Panc1 (cell line): ENCODE measurements around the gene DGKD. TPM values are rescaled to one million over a fixed set of nuclear protein-coding genes. Genes with fewer than 3 reads are reported as not detected.

Experiments used
- ATAC-seq: fragments of 200-7000 bp; cut with Tn5 transposase; 2 replicates; pipeline ENCODE4 v1.9.1; 2020; ENCODE audit warnings: mild to moderate bottlenecking, moderate library complexity
- BruUV-seq: library from RNA; stranded (reverse); fragments of 400-500 nt; replicated peaks from 2 replicates; lab custom pipeline; 2021; lab: Mats Ljungman, UMichigan
- CTCF ChIA-PET: fragments of 300-600 bp; sonication (Branson Sonifier 250); formaldehyde crosslinking; loops from one replicate; lab custom pipeline; 2022; ENCODE audit warnings: antibody characterized with exemption; lab: Charles Lee
- POLR2A ChIA-PET: fragments of 300-600 bp; sonication (Branson Sonifier 250); formaldehyde crosslinking; loops from one replicate; lab custom pipeline; 2022; ENCODE audit warnings: antibody characterized with exemption; lab: Charles Lee
- DNase-seq: peaks from one replicate; pipeline ENCODE4 v3.0.0-alpha.2; 2010; ENCODE audit warnings: low read depth, low spot score
- H3K27ac ChIP-seq: 2 replicates; pipeline ENCODE4 v1.5.1; 2011; ENCODE audit warnings: mild to moderate bottlenecking, low read length, inconsistent platforms
- H3K27me3 ChIP-seq: fragments of 200-500 bp; sonication (Bioruptor generic); 2 replicates; pipeline ENCODE4 v1.6.0; 2014; ENCODE audit warnings: low read length, inconsistent platforms; ENCODE audit not compliant: control insufficient read depth, insufficient read depth
- H3K36me3 ChIP-seq: fragments of 200-500 bp; sonication (Bioruptor generic); 2 replicates; pipeline ENCODE4 v1.5.1; 2014; ENCODE audit warnings: inconsistent platforms, mild to moderate bottlenecking, low read length, moderate library complexity; ENCODE audit not compliant: control insufficient read depth, insufficient read depth
- H3K4me1 ChIP-seq: 2 replicates; pipeline ENCODE4 v1.5.1; 2011; ENCODE audit warnings: inconsistent platforms, mild to moderate bottlenecking, low read length, moderate library complexity; ENCODE audit not compliant: control insufficient read depth, insufficient read depth
- H3K4me3 ChIP-seq, 2 experiments: 2 replicates each; pipeline ENCODE4 v1.5.1; 2011 to 2012; ENCODE audit warnings: low read depth in 2 of 2, low read length in 2 of 2, mild to moderate bottlenecking in 2 of 2, inconsistent platforms in 1 of 2, moderate library complexity in 1 of 2
- H3K9me3 ChIP-seq: fragments of 200-500 bp; sonication (Bioruptor generic); 2 replicates; pipeline ENCODE4 v1.5.1; 2014; ENCODE audit warnings: low read depth, mild to moderate bottlenecking, inconsistent platforms, low read length, moderate library complexity; ENCODE audit not compliant: control insufficient read depth, insufficient read depth
- POLR2AphosphoS5 ChIP-seq: IDR thresholded peaks from 2 replicates; pipeline ENCODE4 v1.6.1; 2012; ENCODE audit warnings: mild to moderate bottlenecking, low read depth, low read length, moderate library complexity
- SIN3A ChIP-seq: IDR thresholded peaks from 2 replicates; pipeline ENCODE4 v1.6.1; 2012; ENCODE audit warnings: low read depth, mild to moderate bottlenecking, low read length, moderate library complexity, borderline replicate concordance; ENCODE audit not compliant: insufficient read depth
- TCF7L2 ChIP-seq: IDR thresholded peaks from 2 replicates; pipeline ENCODE4 v1.6.1; 2011; ENCODE audit warnings: mild to moderate bottlenecking, low read depth, low read length, inconsistent platforms
- in situ Hi-C: cut with HindIII; loops from 2 replicates; pipeline ENCODE4 v1.10.0; 2016; ENCODE audit warnings: low sequenced_read_pairs, low pct_unique_long_range_greater_than_20kb
- intact Hi-C: fragments of 100-400 bp; cut with micrococcal nuclease; formaldehyde crosslinking; loops from one replicate; pipeline ENCODE4 v1.10.0; 2022; ENCODE audit not compliant: unreplicated experiment
- total RNA-seq: library from RNA; stranded (reverse); gene quantifications from one replicate; pipeline ENCODE4 v1.2.1, GENCODE V29; 2021; ENCODE audit not compliant: unreplicated experiment
- TF ChIP-seq, protein P1 (sequence below), 2 experiments: IDR thresholded peaks; 2 replicates each; pipeline ENCODE4 v1.6.1; 2011 to 2012; ENCODE audit warnings: low read depth in 2 of 2, control low read depth in 1 of 2, low read length in 1 of 2, mild to moderate bottlenecking in 1 of 2, moderate library complexity in 1 of 2; ENCODE audit not compliant: insufficient read depth in 1 of 2
- TF ChIP-seq, protein P2 (sequence below): fragments of 450-650 bp; IDR thresholded peaks from 2 replicates; pipeline ENCODE4 v1.5.1; 2017; ENCODE audit warnings: mild to moderate bottlenecking

The DGKD gene
- total RNA-seq, 1 experiment from 2014 or later: 89.0 TPM

DNA sequence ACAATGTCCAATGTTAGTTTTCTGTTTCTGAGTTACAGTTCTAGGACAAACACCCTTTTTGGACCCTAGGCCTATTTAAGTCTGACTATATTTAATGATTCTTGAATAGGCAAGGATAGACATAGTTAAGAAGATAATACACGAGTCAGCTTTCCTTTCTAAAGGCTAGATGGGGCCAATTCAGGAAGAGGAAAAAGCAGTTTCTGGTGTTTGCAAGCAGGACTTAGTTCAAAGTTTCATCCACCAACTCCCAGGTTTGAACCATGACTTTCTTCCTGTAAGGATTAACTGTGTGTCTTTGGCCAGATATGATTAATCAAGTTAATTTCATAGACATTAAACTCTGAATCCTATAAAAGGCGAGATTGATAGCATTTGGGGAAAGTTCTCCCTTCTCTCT is 145.6 kb downstream of the DGKD start:
- TF ChIP-seq TCF7L2 (no peak), SIN3A (no peak), POLR2AphosphoS5 (no peak)
- TF ChIP-seq, protein P1, sequence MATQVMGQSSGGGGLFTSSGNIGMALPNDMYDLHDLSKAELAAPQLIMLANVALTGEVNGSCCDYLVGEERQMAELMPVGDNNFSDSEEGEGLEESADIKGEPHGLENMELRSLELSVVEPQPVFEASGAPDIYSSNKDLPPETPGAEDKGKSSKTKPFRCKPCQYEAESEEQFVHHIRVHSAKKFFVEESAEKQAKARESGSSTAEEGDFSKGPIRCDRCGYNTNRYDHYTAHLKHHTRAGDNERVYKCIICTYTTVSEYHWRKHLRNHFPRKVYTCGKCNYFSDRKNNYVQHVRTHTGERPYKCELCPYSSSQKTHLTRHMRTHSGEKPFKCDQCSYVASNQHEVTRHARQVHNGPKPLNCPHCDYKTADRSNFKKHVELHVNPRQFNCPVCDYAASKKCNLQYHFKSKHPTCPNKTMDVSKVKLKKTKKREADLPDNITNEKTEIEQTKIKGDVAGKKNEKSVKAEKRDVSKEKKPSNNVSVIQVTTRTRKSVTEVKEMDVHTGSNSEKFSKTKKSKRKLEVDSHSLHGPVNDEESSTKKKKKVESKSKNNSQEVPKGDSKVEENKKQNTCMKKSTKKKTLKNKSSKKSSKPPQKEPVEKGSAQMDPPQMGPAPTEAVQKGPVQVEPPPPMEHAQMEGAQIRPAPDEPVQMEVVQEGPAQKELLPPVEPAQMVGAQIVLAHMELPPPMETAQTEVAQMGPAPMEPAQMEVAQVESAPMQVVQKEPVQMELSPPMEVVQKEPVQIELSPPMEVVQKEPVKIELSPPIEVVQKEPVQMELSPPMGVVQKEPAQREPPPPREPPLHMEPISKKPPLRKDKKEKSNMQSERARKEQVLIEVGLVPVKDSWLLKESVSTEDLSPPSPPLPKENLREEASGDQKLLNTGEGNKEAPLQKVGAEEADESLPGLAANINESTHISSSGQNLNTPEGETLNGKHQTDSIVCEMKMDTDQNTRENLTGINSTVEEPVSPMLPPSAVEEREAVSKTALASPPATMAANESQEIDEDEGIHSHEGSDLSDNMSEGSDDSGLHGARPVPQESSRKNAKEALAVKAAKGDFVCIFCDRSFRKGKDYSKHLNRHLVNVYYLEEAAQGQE (IDR thresholded peaks at IDR 0.05; ENCODE audit: insufficient read depth in 1 of 2, low read depth in 2 of 2, low read length in 1 of 2): no peak
- TF ChIP-seq, protein P2, sequence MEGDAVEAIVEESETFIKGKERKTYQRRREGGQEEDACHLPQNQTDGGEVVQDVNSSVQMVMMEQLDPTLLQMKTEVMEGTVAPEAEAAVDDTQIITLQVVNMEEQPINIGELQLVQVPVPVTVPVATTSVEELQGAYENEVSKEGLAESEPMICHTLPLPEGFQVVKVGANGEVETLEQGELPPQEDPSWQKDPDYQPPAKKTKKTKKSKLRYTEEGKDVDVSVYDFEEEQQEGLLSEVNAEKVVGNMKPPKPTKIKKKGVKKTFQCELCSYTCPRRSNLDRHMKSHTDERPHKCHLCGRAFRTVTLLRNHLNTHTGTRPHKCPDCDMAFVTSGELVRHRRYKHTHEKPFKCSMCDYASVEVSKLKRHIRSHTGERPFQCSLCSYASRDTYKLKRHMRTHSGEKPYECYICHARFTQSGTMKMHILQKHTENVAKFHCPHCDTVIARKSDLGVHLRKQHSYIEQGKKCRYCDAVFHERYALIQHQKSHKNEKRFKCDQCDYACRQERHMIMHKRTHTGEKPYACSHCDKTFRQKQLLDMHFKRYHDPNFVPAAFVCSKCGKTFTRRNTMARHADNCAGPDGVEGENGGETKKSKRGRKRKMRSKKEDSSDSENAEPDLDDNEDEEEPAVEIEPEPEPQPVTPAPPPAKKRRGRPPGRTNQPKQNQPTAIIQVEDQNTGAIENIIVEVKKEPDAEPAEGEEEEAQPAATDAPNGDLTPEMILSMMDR: no peak
- ChIA-PET CTCF (no interaction called here), POLR2A (no interaction called here)
- no peaks in the 10 kb centered on the region; the same call in 1 of the 2 replicates for H3K4me1 ChIP-seq
- peaks cover 3% of the 10 kb centered on the region; the same call in 1 of the 2 replicates for H3K36me3 ChIP-seq
- intact Hi-C loops: no loop called here
- H3K27ac ChIP-seq: no peak overlapping the region; the same call in 1 of the 2 replicates
- in situ Hi-C loops: no loop called here
- ATAC-seq (no peak), DNase-seq (no peak)
- H3K9me3 ChIP-seq: peaks cover 14% of the 10 kb centered on the region; the same call in 1 of the 2 replicates
- BruUV-seq: no TSS peak
- H3K4me3 ChIP-seq: no peak overlapping the region
- no peaks in the 10 kb centered on the region for H3K27me3 ChIP-seq

DNA sequence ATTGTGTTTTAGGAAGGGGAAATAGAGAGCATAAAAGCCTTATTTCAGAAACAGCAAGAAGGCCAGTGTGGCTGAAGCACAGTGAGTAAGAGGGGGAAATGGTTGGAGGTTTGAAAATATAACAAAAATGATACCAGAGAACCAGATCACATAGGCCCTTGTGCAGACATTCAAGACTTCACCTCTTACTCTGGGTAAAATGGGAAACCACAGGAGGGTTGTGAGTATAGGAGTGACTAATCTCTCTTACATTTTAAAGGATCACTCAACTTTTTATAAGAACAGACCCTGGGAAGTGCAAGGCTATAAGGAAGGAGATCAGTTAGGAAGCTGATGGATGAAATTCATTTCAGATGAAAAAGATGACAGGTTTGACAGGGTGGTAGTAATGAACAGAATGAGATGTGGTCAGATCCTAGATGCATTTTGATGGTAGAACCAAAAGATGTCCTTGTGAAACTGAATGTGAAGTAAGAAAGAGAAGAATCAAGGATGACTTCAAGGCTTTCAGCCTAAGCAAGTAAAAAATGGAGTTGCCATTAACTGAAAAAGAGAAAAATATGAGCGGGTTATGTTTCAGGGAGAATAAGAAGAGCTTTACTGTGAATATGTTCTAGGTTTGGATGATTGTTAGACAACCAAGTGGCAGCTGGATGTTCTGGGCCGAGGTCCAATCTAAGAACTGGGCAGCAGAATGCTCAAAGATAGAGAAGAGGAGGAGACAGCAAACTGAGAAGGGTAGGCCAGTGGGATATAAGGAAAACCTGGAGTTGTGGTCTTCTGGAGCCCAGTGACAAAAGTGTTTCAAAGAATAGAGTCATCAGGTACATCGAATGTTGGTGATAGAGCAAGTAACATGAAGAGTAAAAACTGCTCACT is 147.1 kb downstream of the DGKD start:
- ChIA-PET POLR2A (no interaction called here), CTCF (no interaction called here)
- peaks cover 14% of the 10 kb centered on the region; the same call in 1 of the 2 replicates for H3K9me3 ChIP-seq
- no TSS peak for BruUV-seq
- intact Hi-C loops: no loop called here
- H3K36me3 ChIP-seq: no peaks in the 10 kb centered on the region; the same call in 1 of the 2 replicates
- H3K4me1 ChIP-seq: no peaks in the 10 kb centered on the region
- in situ Hi-C loops: no loop called here
- no peak overlapping the region for H3K4me3 ChIP-seq
- no peak overlapping the region for H3K27ac ChIP-seq
- no peak for DNase-seq
- no peaks in the 10 kb centered on the region for H3K27me3 ChIP-seq
- ATAC-seq: no peak
- TF ChIP-seq TCF7L2 (no peak), POLR2AphosphoS5 (no peak), SIN3A (no peak)
- TF ChIP-seq, protein P1 (IDR thresholded peaks at IDR 0.05; ENCODE audit: insufficient read depth in 1 of 2, low read depth in 2 of 2, low read length in 1 of 2): no peak
- TF ChIP-seq, protein P2: no peak
